Glomerular visceral epithelial cell (primary cell): ENCODE data around the gene NPBWR2.
A peak's percentile ranks its signal among the peaks of the same experiment; 100 is the strongest.

Source experiments
- DNase-seq: peaks from one replicate; pipeline ENCODE4 v3.0.0-alpha.2; 2016; ENCODE audit errors: extremely low spot score

NPBWR2 gene

GRCh38 chr20:64084685-64085152 lies 22.6 kb downstream of the NPBWR2 start:
- no peak for DNase-seq

GRCh38 chr20:64083804-64084684 lies 23.3 kb downstream of the NPBWR2 start, which contains the start of gene LKAAEAR1:
Gene LKAAEAR1 (minus strand): TSS chr20:64084398. CDS start chr20:64084219, 179 bp downstream.
- no peak for DNase-seq

- peak; percentile 82 for DNase-seq
Measured at GRCh38 chr20:64083378-64083803, 24.0 kb downstream of the NPBWR2 start.

- no peak for DNase-seq
Measured at GRCh38 chr20:64082820-64083377, 24.5 kb downstream of the NPBWR2 start.

- no peak for DNase-seq
Measured at GRCh38 chr20:64082126-64082731, 25.1 kb downstream of the NPBWR2 start.

GRCh38 chr20:64081624-64081964 lies 25.8 kb downstream of the NPBWR2 start:
- no peak for DNase-seq

GRCh38 chr20:64080813-64081623 lies 26.3 kb downstream of the NPBWR2 start:
- no peak for DNase-seq

GRCh38 chr20:64080013-64080812 lies 27.2 kb downstream of the NPBWR2 start, which contains the start of gene OPRL1:
Gene OPRL1 (plus strand): TSS chr20:64080082. CDS start chr20:64092721, 12,639 bp downstream.
- no peak for DNase-seq

- DNase-seq, result peak; percentile 82
Measured at GRCh38 chr20:64079273-64080012, 27.9 kb downstream of the NPBWR2 start, which contains the start of gene RGS19. Gene RGS19 (minus strand): TSS chr20:64079518. CDS start chr20:64076886, 2,632 bp downstream.

GRCh38 chr20:64078934-64079272 lies 28.5 kb downstream of the NPBWR2 start:
- no peak for DNase-seq

- DNase-seq, result no peak
Measured at GRCh38 chr20:64077876-64078551, 29.4 kb downstream of the NPBWR2 start.

GRCh38 chr20:64077541-64077875 lies 29.9 kb downstream of the NPBWR2 start:
- DNase-seq, result no peak

- no peak for DNase-seq
Measured at GRCh38 chr20:64077094-64077493, 30.3 kb downstream of the NPBWR2 start.

- DNase-seq, result no peak
Measured at GRCh38 chr20:64076061-64076997, 31.0 kb downstream of the NPBWR2 start.

GRCh38 chr20:64075556-64075955 lies 31.8 kb downstream of the NPBWR2 start:
- DNase-seq, result no peak

GRCh38 chr20:64074963-64075362 lies 32.4 kb downstream of the NPBWR2 start:
- no peak for DNase-seq

GRCh38 chr20:64074184-64074789 lies 33.1 kb downstream of the NPBWR2 start:
- no peak for DNase-seq
